VCaP (cell line): ENCODE results near the gene CRB2.

ENCODE experiments used
- H3K27ac ChIP-seq: fragments of 450-650 bp; 2 replicates; pipeline ENCODE4 v1.5.1; 2017
- TF ChIP-seq, protein P1 (sequence below): fragments of 450-650 bp; conservative IDR thresholded peaks from 2 replicates; pipeline ENCODE4 v1.5.1; 2017; ENCODE audit warnings: mild to moderate bottlenecking, moderate library complexity

CRB2 gene

GRCh38 chr9:123414204-123414603, 58.2 kb downstream of the CRB2 start:
- TF ChIP-seq, protein P1, sequence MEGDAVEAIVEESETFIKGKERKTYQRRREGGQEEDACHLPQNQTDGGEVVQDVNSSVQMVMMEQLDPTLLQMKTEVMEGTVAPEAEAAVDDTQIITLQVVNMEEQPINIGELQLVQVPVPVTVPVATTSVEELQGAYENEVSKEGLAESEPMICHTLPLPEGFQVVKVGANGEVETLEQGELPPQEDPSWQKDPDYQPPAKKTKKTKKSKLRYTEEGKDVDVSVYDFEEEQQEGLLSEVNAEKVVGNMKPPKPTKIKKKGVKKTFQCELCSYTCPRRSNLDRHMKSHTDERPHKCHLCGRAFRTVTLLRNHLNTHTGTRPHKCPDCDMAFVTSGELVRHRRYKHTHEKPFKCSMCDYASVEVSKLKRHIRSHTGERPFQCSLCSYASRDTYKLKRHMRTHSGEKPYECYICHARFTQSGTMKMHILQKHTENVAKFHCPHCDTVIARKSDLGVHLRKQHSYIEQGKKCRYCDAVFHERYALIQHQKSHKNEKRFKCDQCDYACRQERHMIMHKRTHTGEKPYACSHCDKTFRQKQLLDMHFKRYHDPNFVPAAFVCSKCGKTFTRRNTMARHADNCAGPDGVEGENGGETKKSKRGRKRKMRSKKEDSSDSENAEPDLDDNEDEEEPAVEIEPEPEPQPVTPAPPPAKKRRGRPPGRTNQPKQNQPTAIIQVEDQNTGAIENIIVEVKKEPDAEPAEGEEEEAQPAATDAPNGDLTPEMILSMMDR, result no peak
- no peak overlapping the region for H3K27ac ChIP-seq

GRCh38 chr9:123414936-123415930, 59.2 kb downstream of the CRB2 start:
- no peak overlapping the region for H3K27ac ChIP-seq
- TF ChIP-seq, protein P1, result no peak

DNA sequence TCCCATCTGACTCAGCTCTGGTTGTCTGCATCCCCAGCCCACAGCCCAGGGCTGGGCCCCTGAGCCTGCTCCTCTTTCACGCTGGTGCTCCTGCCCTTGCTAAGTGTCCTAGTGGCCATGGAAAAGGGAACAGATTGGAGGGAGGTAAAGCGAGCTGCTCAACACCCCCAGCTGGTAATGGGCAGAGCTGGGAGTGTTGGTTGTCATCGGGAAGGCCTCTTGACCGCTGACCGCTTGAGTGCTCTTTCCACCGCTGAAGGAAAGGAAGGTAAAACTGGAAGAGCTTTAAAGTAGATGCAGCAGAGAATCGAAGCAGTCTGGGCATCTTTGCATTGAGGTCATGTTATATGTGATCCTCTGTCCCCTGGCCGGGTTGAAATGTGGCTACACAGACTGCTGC, 60.2 kb downstream of the CRB2 start:
- no peak overlapping the region for H3K27ac ChIP-seq
- TF ChIP-seq, protein P1, result no peak

DNA sequence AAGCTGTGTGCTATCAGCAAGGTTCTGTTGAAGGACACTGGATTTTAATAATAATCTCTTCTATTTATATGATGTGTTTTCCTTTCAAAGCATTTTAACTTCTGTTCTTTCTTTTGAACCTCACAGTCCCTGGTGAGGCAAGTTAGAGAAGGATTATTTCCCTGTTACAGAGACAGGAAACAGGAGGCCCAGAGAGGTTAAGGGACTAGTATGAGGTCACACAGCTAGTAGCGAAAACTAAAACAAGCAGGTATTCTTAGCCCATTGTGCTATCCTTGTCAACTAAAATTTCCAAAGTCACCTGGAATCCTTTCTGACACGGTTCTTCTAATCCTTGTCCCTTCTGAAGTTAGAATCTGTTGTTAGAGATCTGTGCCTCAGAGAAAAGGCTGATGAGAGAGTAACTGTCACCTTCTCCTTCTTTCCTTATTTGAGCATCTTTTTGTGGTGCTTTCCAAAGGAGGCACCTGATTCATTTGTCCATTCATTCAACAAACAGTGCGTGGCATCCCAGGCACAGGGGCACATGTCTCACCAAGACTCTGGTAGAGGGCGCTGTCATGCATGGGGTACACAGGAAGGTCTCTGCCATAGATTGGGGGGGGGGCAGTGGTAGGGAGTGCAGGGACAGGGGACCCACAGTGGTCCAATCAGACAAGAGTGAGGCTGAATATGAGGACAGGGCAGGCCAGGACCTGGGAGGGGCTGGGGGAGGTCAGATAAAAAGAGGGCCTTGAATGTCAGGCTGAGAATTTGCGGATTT, 61.5 kb downstream of the CRB2 start:
- TF ChIP-seq, protein P1, result no peak
- no peak overlapping the region for H3K27ac ChIP-seq

DNA sequence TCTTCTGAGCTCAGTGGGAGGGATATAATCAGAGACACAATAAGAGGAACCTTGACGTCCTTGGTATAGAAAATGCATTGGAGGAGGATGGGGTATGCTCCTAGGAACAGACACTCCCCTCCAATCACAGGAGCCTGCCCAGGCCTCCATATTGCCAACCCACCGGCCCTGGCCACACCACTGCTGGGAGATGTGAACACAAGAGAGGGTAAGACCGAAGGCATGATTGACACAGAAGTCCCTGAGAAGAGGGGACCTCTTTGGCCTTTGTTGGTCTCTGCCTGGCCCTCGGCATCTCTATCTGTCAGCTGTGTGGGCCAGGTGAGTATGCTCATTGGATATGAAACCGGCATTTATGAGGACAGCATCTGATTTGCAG, 62.0 kb downstream of the CRB2 start:
- H3K27ac ChIP-seq, result no peak overlapping the region
- TF ChIP-seq, protein P1, result no peak

GRCh38 chr9:123418506-123418905, 62.5 kb downstream of the CRB2 start:
- TF ChIP-seq, protein P1, result no peak
- H3K27ac ChIP-seq, result no peak overlapping the region

DNA sequence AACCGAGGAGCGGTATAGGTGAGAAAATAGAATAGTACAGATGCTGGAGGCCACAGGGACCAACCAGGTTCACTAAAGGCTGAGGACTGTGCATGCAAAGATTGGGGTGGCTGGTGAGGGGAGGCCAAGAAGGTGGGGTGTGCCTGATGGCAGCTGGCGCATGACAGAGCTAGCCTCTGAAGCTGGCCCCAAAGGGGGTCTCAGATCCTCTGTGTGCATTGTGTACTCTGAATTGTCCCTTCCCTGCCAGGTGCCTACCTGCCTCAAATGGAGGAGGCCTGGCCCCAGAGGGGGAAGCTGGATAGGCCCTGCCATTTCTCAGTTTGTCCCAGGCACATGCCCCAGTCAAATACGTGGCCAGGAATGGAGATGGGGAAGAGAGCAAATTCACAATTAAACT, 63.1 kb downstream of the CRB2 start:
- H3K27ac ChIP-seq, result no peak overlapping the region
- TF ChIP-seq, protein P1, result no peak
